Endothelial cell of umbilical vein (primary cell): Measurements from ENCODE around the gene C1orf159. TPM values are rescaled to one million over a fixed set of nuclear protein-coding genes. Genes with fewer than 3 reads are reported as not detected.

ENCODE experiments used
- BruUV-seq: library from RNA; stranded (reverse); fragments of 400-500 nt; replicated peaks from 2 replicates; lab custom pipeline; 2021; lab: Mats Ljungman, UMichigan
- CTCF ChIA-PET: fragments of 300-600, 350-600 bp; sonication (Branson Sonifier 250); formaldehyde crosslinking; loops from one replicate; lab custom pipeline; 2021; ENCODE audit warnings: antibody characterized with exemption, inconsistent platforms; lab: Charles Lee
- POLR2A ChIA-PET: fragments of 300-600, 350-600 bp; sonication (Branson Sonifier 250); formaldehyde crosslinking; loops from one replicate; lab custom pipeline; 2021; ENCODE audit warnings: antibody characterized with exemption, inconsistent platforms; lab: Charles Lee
- DNase-seq: peaks from one replicate; pipeline ENCODE4 v3.0.0-alpha.2; 2011; ENCODE audit warnings: low read depth, low spot score
- FAIRE-seq: peaks from 2 replicates; lab custom pipeline; 2011; peaks lifted over from hg19 to GRCh38; lab: Jason Lieb, UNC
- H2AFZ ChIP-seq: 2 replicates; pipeline ENCODE4 v1.6.0; 2012; ENCODE audit warnings: low read depth, low read length, control low read depth, inconsistent platforms
- H3K27ac ChIP-seq: 2 replicates; pipeline ENCODE4 v1.5.1; 2011; ENCODE audit warnings: low read depth, mild to moderate bottlenecking, control low read depth, low read length, moderate library complexity; ENCODE audit not compliant: insufficient read depth
- H3K27me3 ChIP-seq, 2 experiments: 2 replicates each; pipeline versions ENCODE4 v1.6.0 to v1.6.1; 2011; ENCODE audit warnings: low read length in 2 of 2, mixed read lengths in 1 of 2; ENCODE audit not compliant: control insufficient read depth in 2 of 2, insufficient read depth in 2 of 2
- H3K36me3 ChIP-seq, 2 experiments: 2 replicates in 1 of 2; 3 replicates in 1 of 2; pipeline ENCODE4 v1.5.1; 2011; ENCODE audit warnings: low read length in 2 of 2, mild to moderate bottlenecking in 1 of 2, moderate library complexity in 1 of 2; ENCODE audit not compliant: control insufficient read depth in 2 of 2, insufficient read depth in 2 of 2; ENCODE audit errors: extremely low read depth in 1 of 2
- H3K4me1 ChIP-seq: 3 replicates; pipeline ENCODE4 v1.5.1; 2011; ENCODE audit warnings: mild to moderate bottlenecking, low read length; ENCODE audit not compliant: control insufficient read depth, insufficient read depth; ENCODE audit errors: extremely low read depth
- H3K4me2 ChIP-seq: 2 replicates; pipeline ENCODE4 v1.6.1; 2011; ENCODE audit warnings: low read length, control low read depth, mixed read lengths; ENCODE audit not compliant: insufficient read depth
- H3K4me3 ChIP-seq, 3 experiments: fragments of 200-600 bp in 1 of 3; sonication (generic), shearing (Covaris generic) in 1 of 3; replicated peaks in 1 of 3; 2 replicates each; pipeline ENCODE4 v1.5.1; 2011 to 2016; ENCODE audit warnings: control low read depth in 3 of 3, low read length in 3 of 3, mild to moderate bottlenecking in 2 of 3, inconsistent platforms in 1 of 3, low read depth in 1 of 3, moderate library complexity in 1 of 3; ENCODE audit not compliant: insufficient read depth in 1 of 3
- H3K79me2 ChIP-seq: 2 replicates; pipeline ENCODE4 v1.6.0; 2012; ENCODE audit warnings: low read length, inconsistent platforms; ENCODE audit not compliant: control insufficient read depth, insufficient read depth
- H3K9ac ChIP-seq: replicated peaks from 2 replicates; pipeline ENCODE3; 2011; ENCODE audit warnings: low read length, control low read depth; ENCODE audit not compliant: insufficient read depth; ENCODE audit errors: extremely low read depth
- H3K9me1 ChIP-seq: replicated peaks from 3 replicates; pipeline ENCODE4 v1.6.0; 2011; ENCODE audit warnings: mild to moderate bottlenecking, low read length; ENCODE audit not compliant: control insufficient read depth, insufficient read depth; ENCODE audit errors: extremely low read depth
- H3K9me3 ChIP-seq: replicated peaks from 2 replicates; pipeline ENCODE4 v1.5.1; 2012; ENCODE audit warnings: low read length, inconsistent platforms; ENCODE audit not compliant: control insufficient read depth, insufficient read depth
- H4K20me1 ChIP-seq: replicated peaks from 2 replicates; pipeline ENCODE3; 2011; ENCODE audit warnings: mild to moderate bottlenecking, low read length; ENCODE audit not compliant: control insufficient read depth, insufficient read depth; ENCODE audit errors: extremely low read depth
- CTCF ChIP-seq, 2 donors: IDR thresholded peaks; 1 replicate in 1 of 2; 2 replicates in 1 of 2; pipeline ENCODE4 v1.5.1; 2011; ENCODE audit warnings: low read length in 2 of 2, mild to moderate bottlenecking in 2 of 2, moderate library complexity in 2 of 2, control low read depth in 1 of 2, inconsistent platforms in 1 of 2, low read depth in 1 of 2; ENCODE audit not compliant: insufficient read depth in 1 of 2; ENCODE audit errors: extremely low read depth in 1 of 2
- EZH2 ChIP-seq: IDR thresholded peaks from 2 replicates; pipeline ENCODE4 v1.6.1; 2012; ENCODE audit warnings: borderline replicate concordance, low read depth, mild to moderate bottlenecking, moderate library complexity, low read length, inconsistent platforms; ENCODE audit not compliant: severe bottlenecking
- GATA2 ChIP-seq: IDR thresholded peaks from 2 replicates; pipeline ENCODE4 v1.7.0; 2011; ENCODE audit warnings: low read depth, mild to moderate bottlenecking, moderate library complexity, mixed read lengths, low read length; ENCODE audit not compliant: insufficient read length, insufficient read depth
- MAX ChIP-seq: IDR thresholded peaks from 2 replicates; pipeline ENCODE4 v1.6.1; 2011; ENCODE audit not compliant: insufficient read depth, insufficient read length
- MYC ChIP-seq: IDR thresholded peaks from one replicate; pipeline ENCODE4 v1.6.1; 2011; ENCODE audit warnings: mild to moderate bottlenecking, low read depth, low read length
- POLR2A ChIP-seq: IDR thresholded peaks from 2 replicates; pipeline ENCODE4 v1.6.1; 2012; ENCODE audit warnings: low read depth, mild to moderate bottlenecking, control low read depth, low read length
- POLR2AphosphoS5 ChIP-seq: IDR thresholded peaks from 2 replicates; pipeline ENCODE4 v1.6.1; 2012; ENCODE audit warnings: low read depth, mild to moderate bottlenecking, control low read depth, low read length, moderate library complexity; ENCODE audit not compliant: insufficient read depth
- dilution Hi-C: fragments of 300-500 bp; cut with MboI; formaldehyde crosslinking; loops from one replicate; pipeline ENCODE4 v1.15.0; 2019; ENCODE audit warnings: low sequenced_read_pairs; ENCODE audit not compliant: extremely low pct_ligation_motif_present
- intact Hi-C: fragments of 100-400 bp; cut with micrococcal nuclease; formaldehyde crosslinking; loops from one replicate; pipeline ENCODE4 v1.10.0; 2022
- polyA plus RNA-seq, 4 experiments: library from polyadenylated mRNA; depleted of rRNA in 3 of 4; stranded (reverse) in 3 of 4; unstranded in 1 of 4; fragments of >200 nt; gene quantifications; 2 replicates each; pipeline versions ENCODE4 v1.2.1 to v1.2.3, GENCODE V29; 2011 to 2012; ENCODE audit warnings: missing spikeins in 1 of 4
- total RNA-seq: library from RNA; stranded (reverse); gene quantifications from 2 replicates; pipeline ENCODE4 v1.2.3, GENCODE V29; 2021

Gene C1orf159
- total and polyA plus RNA-seq, 2 donors (not counting 3 experiments of a cell fraction or from before 2014, with no cell fraction given) = 16.1 to 20.1 TPM

GRCh38 chr1:1164361-1164700 lies 48.4 kb upstream of the C1orf159 start:
- ChIA-PET POLR2A (no interaction called here), CTCF (interaction anchor here (1.3 kb wide), 1 partner anchor 42 kb away, joined by 3 read pairs; no protein-coding TSS in a partner anchor)
- Histone ChIP-seq H3K36me3 (no peaks in the 10 kb centered on the region), H3K4me2 (no peak overlapping the region), H3K27ac (no peak overlapping the region), H3K27me3 (no peaks in the 10 kb centered on the region), H3K79me2 (no peaks in the 10 kb centered on the region), H2AFZ (no peak overlapping the region), H3K9me1 (no peaks in the 10 kb centered on the region), H4K20me1 (no peaks in the 10 kb centered on the region), H3K4me1 (no peaks in the 10 kb centered on the region), H3K9me3 (no peaks in the 10 kb centered on the region), H3K9ac (no peak overlapping the region), H3K4me3 (no peak overlapping the region)
- DNase-seq = no peak
- dilution Hi-C loops (no loop called here), intact Hi-C loops (no loop called here)
- no TSS peak for BruUV-seq
- no peak for FAIRE-seq
- TF ChIP-seq MAX (no peak), EZH2 (no peak), POLR2AphosphoS5 (no peak), POLR2A (no peak), CTCF (IDR thresholded peaks at IDR 0.05; ENCODE audit: extremely low read depth in 1 of 2, insufficient read depth in 1 of 2, low read depth in 1 of 2, low read length in 2 of 2) (no peak), GATA2 (no peak), MYC (no peak)
